ENCODE measurements around the gene OASL. TPM values are rescaled to one million over a fixed set of nuclear protein-coding genes. Genes with fewer than 3 reads are reported as not detected.

OASL gene
- total and polyA plus RNA-seq, 10 donors = 1.9 to 4.8 (median 3.4) TPM

- no peak overlapping the region for H3K27ac ChIP-seq
- no peak overlapping the region for H3K4me3 ChIP-seq
- 75 to 84% (median 79%) methylated on average over 8 to 11 of the region's 11 CpGs for WGBS, 5 donors
These were observed 59.0 kb downstream of the OASL start for GRCh38 chr12:120979862-120980696.

DNA sequence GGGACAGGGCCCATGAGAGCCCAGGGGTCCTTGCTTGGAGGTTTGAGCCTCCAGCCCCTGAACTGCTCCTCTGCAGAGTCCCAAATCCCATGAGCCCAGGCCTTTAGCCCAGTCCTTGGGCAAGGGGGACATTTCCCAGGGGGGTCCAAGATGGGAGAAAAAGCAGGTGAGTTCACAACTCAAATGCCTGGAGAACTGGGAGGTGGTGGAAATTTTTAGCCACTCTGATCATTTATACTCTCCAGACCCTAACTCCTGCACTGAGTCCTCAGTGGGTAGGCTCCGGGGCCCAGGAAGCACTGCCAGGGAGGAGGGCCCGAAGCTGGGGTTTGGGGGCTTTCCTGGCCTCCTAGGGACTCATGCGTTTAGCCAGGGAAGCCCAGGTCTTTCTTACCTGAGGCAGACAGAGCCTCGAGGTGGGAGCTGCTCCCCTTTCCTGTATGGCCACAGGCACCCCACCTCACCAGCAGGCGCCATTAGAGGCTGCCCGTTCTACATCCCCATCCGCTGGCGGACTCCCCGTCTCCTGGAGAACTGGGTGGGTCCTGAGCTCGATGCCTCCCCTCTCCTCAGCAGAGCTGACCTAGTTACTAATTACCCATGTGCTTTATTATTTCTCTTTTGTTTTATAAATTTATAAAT lies 59.7 kb downstream of the OASL start:
- Histone ChIP-seq H3K9me3 (no peaks in the 10 kb centered on the region), H3K4me1 (no peaks in the 10 kb centered on the region), H3K36me3 (no peaks in the 10 kb centered on the region), H3K27ac (no peak overlapping the region), H3K4me3 (no peak overlapping the region), H3K27me3 (replicated peaks in 1 of 7) (peaks cover 0 to 9% (median 0%) of the 10 kb centered on the region in 7 donors)
- 85 to 93% (median 91%) methylated on average over 6 to 10 of the region's 10 CpGs for WGBS, 5 donors
- no peak for DNase-seq
- TF ChIP-seq POLR2AphosphoS5 (IDR thresholded peaks at IDR 0.05) (no peak), POLR2A (IDR thresholded peaks at IDR 0.05) (no peak)
- TF ChIP-seq, protein P1, sequence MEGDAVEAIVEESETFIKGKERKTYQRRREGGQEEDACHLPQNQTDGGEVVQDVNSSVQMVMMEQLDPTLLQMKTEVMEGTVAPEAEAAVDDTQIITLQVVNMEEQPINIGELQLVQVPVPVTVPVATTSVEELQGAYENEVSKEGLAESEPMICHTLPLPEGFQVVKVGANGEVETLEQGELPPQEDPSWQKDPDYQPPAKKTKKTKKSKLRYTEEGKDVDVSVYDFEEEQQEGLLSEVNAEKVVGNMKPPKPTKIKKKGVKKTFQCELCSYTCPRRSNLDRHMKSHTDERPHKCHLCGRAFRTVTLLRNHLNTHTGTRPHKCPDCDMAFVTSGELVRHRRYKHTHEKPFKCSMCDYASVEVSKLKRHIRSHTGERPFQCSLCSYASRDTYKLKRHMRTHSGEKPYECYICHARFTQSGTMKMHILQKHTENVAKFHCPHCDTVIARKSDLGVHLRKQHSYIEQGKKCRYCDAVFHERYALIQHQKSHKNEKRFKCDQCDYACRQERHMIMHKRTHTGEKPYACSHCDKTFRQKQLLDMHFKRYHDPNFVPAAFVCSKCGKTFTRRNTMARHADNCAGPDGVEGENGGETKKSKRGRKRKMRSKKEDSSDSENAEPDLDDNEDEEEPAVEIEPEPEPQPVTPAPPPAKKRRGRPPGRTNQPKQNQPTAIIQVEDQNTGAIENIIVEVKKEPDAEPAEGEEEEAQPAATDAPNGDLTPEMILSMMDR (IDR thresholded peaks at IDR 0.05 in 8 of 11, conservative IDR thresholded peaks at IDR 0.05 in 3 of 11) = no peak
- intact Hi-C loops (cut with DNase I; ENCODE audit: low total_unique reads) = no loop called here

More at GRCh38 chr12:120979862-120980696, 59.0 kb downstream of the OASL start:
- no peak for DNase-seq
- no peaks in the 10 kb centered on the region for H3K4me1 ChIP-seq
- H3K36me3 ChIP-seq = no peaks in the 10 kb centered on the region
- intact Hi-C loops (cut with DNase I; ENCODE audit: low total_unique reads) = no loop called here
- H3K27me3 ChIP-seq (replicated peaks in 1 of 7) = peaks cover 0 to 9% (median 0%) of the 10 kb centered on the region in 7 donors
- H3K9me3 ChIP-seq = no peaks in the 10 kb centered on the region
- TF ChIP-seq POLR2A (IDR thresholded peaks at IDR 0.05) = no peak
- TF ChIP-seq, protein P1 (IDR thresholded peaks at IDR 0.05 in 8 of 11, conservative IDR thresholded peaks at IDR 0.05 in 3 of 11) = no peak
- TF ChIP-seq POLR2AphosphoS5 (IDR thresholded peaks at IDR 0.05) = no peak

DNA sequence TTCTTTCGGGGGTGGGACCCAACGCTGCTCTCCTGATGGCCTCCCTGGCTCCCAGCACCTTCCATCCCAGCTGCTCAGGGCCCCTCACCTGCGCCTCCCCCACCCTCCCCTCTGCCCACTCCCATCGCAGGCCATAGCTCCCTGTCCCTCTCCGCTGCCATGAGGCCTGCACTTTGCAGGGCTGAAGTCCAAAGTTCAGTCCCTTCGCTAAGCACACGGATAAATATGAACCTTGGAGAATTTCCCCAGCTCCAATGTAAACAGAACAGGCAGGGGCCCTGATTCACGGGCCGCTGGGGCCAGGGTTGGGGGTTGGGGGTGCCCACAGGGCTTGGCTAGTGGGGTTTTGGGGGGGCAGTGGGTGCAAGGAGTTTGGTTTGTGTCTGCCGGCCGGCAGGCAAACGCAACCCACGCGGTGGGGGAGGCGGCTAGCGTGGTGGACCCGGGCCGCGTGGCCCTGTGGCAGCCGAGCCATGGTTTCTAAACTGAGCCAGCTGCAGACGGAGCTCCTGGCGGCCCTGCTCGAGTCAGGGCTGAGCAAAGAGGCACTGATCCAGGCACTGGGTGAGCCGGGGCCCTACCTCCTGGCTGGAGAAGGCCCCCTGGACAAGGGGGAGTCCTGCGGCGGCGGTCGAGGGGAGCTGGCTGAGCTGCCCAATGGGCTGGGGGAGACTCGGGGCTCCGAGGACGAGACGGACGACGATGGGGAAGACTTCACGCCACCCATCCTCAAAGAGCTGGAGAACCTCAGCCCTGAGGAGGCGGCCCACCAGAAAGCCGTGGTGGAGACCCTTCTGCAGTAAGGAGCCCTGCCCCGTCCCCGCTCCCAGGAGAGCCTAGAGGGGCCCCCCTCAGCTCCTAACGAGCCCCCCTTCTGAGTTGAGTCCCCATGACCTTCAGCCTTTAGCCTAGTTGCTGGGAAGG lies 60.5 kb downstream of the OASL start, which contains the start of gene HNF1A:
Gene HNF1A (plus strand): TSS at position 248 of the 924 bp plus-strand sequence. CDS start 226 bp downstream, at position 474.
- H3K9me3 ChIP-seq = no peaks in the 10 kb centered on the region
- no peak within 1 kb of the TSS for H3K27ac ChIP-seq
- intact Hi-C loops (cut with DNase I; ENCODE audit: low total_unique reads) = no loop called here
- H3K4me3 ChIP-seq = no peak within 1 kb of the TSS
- DNase-seq = no peak
- H3K27me3 ChIP-seq (replicated peaks in 1 of 7) = peaks cover 0 to 9% (median 0%) of the 10 kb centered on the region in 7 donors
- WGBS, 5 donors = 87 to 91% (median 90%) methylated on average over 32 to 40 of the region's 40 CpGs
- H3K4me1 ChIP-seq = no peaks in the 10 kb centered on the region
- no peaks in the 10 kb centered on the region for H3K36me3 ChIP-seq
- TF ChIP-seq POLR2AphosphoS5 (IDR thresholded peaks at IDR 0.05) = no peak
- TF ChIP-seq, protein P1 (IDR thresholded peaks at IDR 0.05 in 8 of 11, conservative IDR thresholded peaks at IDR 0.05 in 3 of 11) = no peak
- no peak for TF ChIP-seq POLR2A (IDR thresholded peaks at IDR 0.05)

Measured in spleen (tissue), 11 donors.